GM12891 (cell line): ENCODE results near the gene MED1.

ENCODE experiments used
- POLR2A ChIP-seq: IDR thresholded peaks from 2 replicates; pipeline ENCODE4 v1.6.1; 2011; ENCODE audit warnings: low read depth, low read length, control low read depth
- POLR2AphosphoS5 ChIP-seq: IDR thresholded peaks from 2 replicates; pipeline ENCODE4 v1.6.1; 2011; ENCODE audit warnings: low read depth, low read length, control low read depth

DNA sequence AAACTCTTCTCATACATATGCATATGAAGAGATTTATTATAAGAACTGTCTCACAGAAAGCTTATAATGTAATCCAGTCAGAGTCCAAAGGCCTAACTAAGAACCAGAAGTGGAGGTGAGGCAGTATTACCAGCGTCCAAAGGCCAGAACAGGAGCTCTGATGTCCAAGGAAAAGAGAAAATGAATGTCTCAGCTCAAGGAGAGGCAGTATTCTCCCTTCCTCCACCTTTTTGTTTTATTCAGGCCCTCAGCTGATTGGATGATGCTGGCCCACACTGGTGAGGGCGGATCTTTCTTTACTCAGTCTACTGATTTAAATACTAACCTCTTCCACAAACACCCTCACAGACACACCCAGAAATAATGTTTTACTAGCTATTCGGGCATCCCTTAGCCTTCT, 93.1 kb downstream of the MED1 start:
- TF ChIP-seq POLR2AphosphoS5 = no peak
- TF ChIP-seq POLR2A = no peak
